ENCODE results near the gene CELSR1. TPM values are rescaled to one million over a fixed set of nuclear protein-coding genes. Genes with fewer than 3 reads are reported as not detected.
A peak's percentile ranks its signal among the peaks of the same experiment; 100 is the strongest.

The CELSR1 gene
- total RNA-seq, 1 donor from 2014 or later = 27.9 TPM

GRCh38 chr22:46515208-46516111, 22.0 kb downstream of the CELSR1 start:
- H3K27me3 Mint-ChIP-seq (ENCODE audit: low read depth) = no peaks in the 10 kb centered on the region
- H3K9me3 Mint-ChIP-seq (ENCODE audit: low read depth) = no peaks in the 10 kb centered on the region
- no peak for TF ChIP-seq CTCF (IDR thresholded peaks at IDR 0.05)
- no peaks in the 10 kb centered on the region for H3K36me3 Mint-ChIP-seq (ENCODE audit: low read depth)
- peaks cover 41% of the 10 kb centered on the region for H3K4me1 Mint-ChIP-seq (ENCODE audit: low read depth)
- H3K4me3 Mint-ChIP-seq (ENCODE audit: unreplicated experiment) = no peak overlapping the region
- no peak for DNase-seq (ENCODE audit: low spot score)
- peak overlapping the region; percentile 79 for H3K27ac Mint-ChIP-seq (ENCODE audit: unreplicated experiment)

- H3K9me3 Mint-ChIP-seq (ENCODE audit: low read depth) = no peaks in the 10 kb centered on the region
- H3K27me3 Mint-ChIP-seq (ENCODE audit: low read depth) = no peaks in the 10 kb centered on the region
- TF ChIP-seq CTCF (IDR thresholded peaks at IDR 0.05) = no peak
- H3K27ac Mint-ChIP-seq (ENCODE audit: unreplicated experiment) = peak overlapping the region; percentile 79
- no peak for DNase-seq (ENCODE audit: low spot score)
- no peak overlapping the region for H3K4me3 Mint-ChIP-seq (ENCODE audit: unreplicated experiment)
- H3K36me3 Mint-ChIP-seq (ENCODE audit: low read depth) = no peaks in the 10 kb centered on the region
- H3K4me1 Mint-ChIP-seq (ENCODE audit: low read depth) = peaks cover 48% of the 10 kb centered on the region
Measured at GRCh38 chr22:46514592-46515207, 22.7 kb downstream of the CELSR1 start.

GRCh38 chr22:46513908-46514550, 23.4 kb downstream of the CELSR1 start:
- TF ChIP-seq CTCF (IDR thresholded peaks at IDR 0.05) = no peak
- DNase-seq (ENCODE audit: low spot score) = no peak
- H3K27me3 Mint-ChIP-seq (ENCODE audit: low read depth) = no peaks in the 10 kb centered on the region
- H3K9me3 Mint-ChIP-seq (ENCODE audit: low read depth) = no peaks in the 10 kb centered on the region
- no peak overlapping the region for H3K4me3 Mint-ChIP-seq (ENCODE audit: unreplicated experiment)
- H3K27ac Mint-ChIP-seq (ENCODE audit: unreplicated experiment) = peak overlapping the region; percentile 79
- peaks cover 53% of the 10 kb centered on the region for H3K4me1 Mint-ChIP-seq (ENCODE audit: low read depth)
- H3K36me3 Mint-ChIP-seq (ENCODE audit: low read depth) = no peaks in the 10 kb centered on the region

- Mint-ChIP-seq H3K4me3 (ENCODE audit: unreplicated experiment) (no peak overlapping the region), H3K9me3 (ENCODE audit: low read depth) (no peaks in the 10 kb centered on the region), H3K27ac (ENCODE audit: unreplicated experiment) (no peak overlapping the region), H3K27me3 (ENCODE audit: low read depth) (no peaks in the 10 kb centered on the region), H3K4me1 (ENCODE audit: low read depth) (peaks cover 56% of the 10 kb centered on the region), H3K36me3 (ENCODE audit: low read depth) (no peaks in the 10 kb centered on the region)
- TF ChIP-seq CTCF (IDR thresholded peaks at IDR 0.05) = no peak
- no peak for DNase-seq (ENCODE audit: low spot score)
Measured at GRCh38 chr22:46512683-46513082, 24.7 kb downstream of the CELSR1 start.

- Mint-ChIP-seq H3K4me3 (ENCODE audit: unreplicated experiment) (no peak overlapping the region), H3K27me3 (ENCODE audit: low read depth) (no peaks in the 10 kb centered on the region), H3K27ac (ENCODE audit: unreplicated experiment) (no peak overlapping the region), H3K9me3 (ENCODE audit: low read depth) (no peaks in the 10 kb centered on the region), H3K4me1 (ENCODE audit: low read depth) (peaks cover 49% of the 10 kb centered on the region), H3K36me3 (ENCODE audit: low read depth) (no peaks in the 10 kb centered on the region)
- DNase-seq (ENCODE audit: low spot score) = peak; percentile 70
- no peak for TF ChIP-seq CTCF (IDR thresholded peaks at IDR 0.05)
Measured at GRCh38 chr22:46512039-46512370, 25.4 kb downstream of the CELSR1 start.
